Lower lobe of right lung (tissue), 2 donors: Measurements from ENCODE around the gene IL17B. TPM values are rescaled to one million over a fixed set of nuclear protein-coding genes. Genes with fewer than 3 reads are reported as not detected.

ENCODE experiments used
- ATAC-seq, 2 donors: fragments of 200-7000 bp; cut with Tn5 transposase; one replicate each; pipeline ENCODE4 v1.9.1; 2020 to 2022; ENCODE audit warnings: mild to moderate bottlenecking in 2 of 2, moderate library complexity in 2 of 2
- DNase-seq: peaks from one replicate; pipeline ENCODE4 v3.0.0-alpha.2; 2020
- H3K27ac ChIP-seq: fragments of 200-600 bp; one replicate; pipeline ENCODE4 v1.8.0; 2022
- H3K27me3 ChIP-seq: fragments of 200-600 bp; one replicate; pipeline ENCODE4 v1.8.0; 2022; ENCODE audit warnings: low read depth
- H3K36me3 ChIP-seq: fragments of 200-600 bp; one replicate; pipeline ENCODE4 v1.8.0; 2022; ENCODE audit warnings: mild to moderate bottlenecking
- H3K4me1 ChIP-seq: fragments of 200-600 bp; one replicate; pipeline ENCODE4 v1.8.0; 2022
- H3K4me3 ChIP-seq: fragments of 200-600 bp; one replicate; pipeline ENCODE4 v1.8.0; 2022; ENCODE audit warnings: mild to moderate bottlenecking
- H3K9me3 ChIP-seq: fragments of 200-600 bp; one replicate; pipeline ENCODE4 v1.8.0; 2022
- CTCF ChIP-seq: fragments of 200-600 bp; IDR thresholded peaks from one replicate; pipeline ENCODE4 v1.8.0; 2022; ENCODE audit warnings: antibody characterized with exemption, mild to moderate bottlenecking
- intact Hi-C: fragments of 100-400 bp; cut with DNase I; formaldehyde crosslinking; loops from one replicate; pipeline ENCODE4 v1.11.0; 2022
- total RNA-seq: library from RNA; stranded (reverse); fragmentation: NEBNext Ultra II Directional; extraction: Animal tissue kit (Norgen Biotek cat#: 25700); gene quantifications from one replicate; pipeline ENCODE4 v1.2.1, GENCODE V29; 2021
- donor health status: DM: no; HTN: yes; CAD: no; lungs with severe emphysema.

IL17B gene
- total RNA-seq, 1 donor from 2014 or later, result not detected

- intact Hi-C loops, result no loop called here
- DNase-seq (no peak), ATAC-seq (no peak)
- Histone ChIP-seq H3K4me1 (peaks cover 45% of the 10 kb centered on the region), H3K27me3 (no peaks in the 10 kb centered on the region), H3K4me3 (no peak overlapping the region), H3K36me3 (no peaks in the 10 kb centered on the region), H3K9me3 (no peaks in the 10 kb centered on the region), H3K27ac (peak overlapping the region; percentile 41)
- TF ChIP-seq CTCF, result no peak
Observed at GRCh38 chr5:149381261-149381985, 2.3 kb upstream of the IL17B start.

- Histone ChIP-seq H3K36me3 (no peaks in the 10 kb centered on the region), H3K27ac (peak overlapping the region; percentile 41), H3K4me1 (peaks cover 36% of the 10 kb centered on the region), H3K9me3 (no peaks in the 10 kb centered on the region), H3K4me3 (no peak overlapping the region), H3K27me3 (no peaks in the 10 kb centered on the region)
- DNase-seq (no peak), ATAC-seq (peak in 1 of 2 donors; percentile 2)
- TF ChIP-seq CTCF, result no peak
- intact Hi-C loops, result no loop called here
Observed at GRCh38 chr5:149380466-149381121, 1.5 kb upstream of the IL17B start.

GRCh38 chr5:149379818-149380374 is 804 bp upstream of the IL17B start:
- Histone ChIP-seq H3K27me3 (no peaks in the 10 kb centered on the region), H3K36me3 (no peaks in the 10 kb centered on the region), H3K4me3 (no peak overlapping the region), H3K27ac (no peak overlapping the region), H3K4me1 (peaks cover 33% of the 10 kb centered on the region), H3K9me3 (no peaks in the 10 kb centered on the region)
- DNase-seq, result no peak
- TF ChIP-seq CTCF, result no peak
- ATAC-seq, result no peak
- intact Hi-C loops, result no loop called here

GRCh38 chr5:149378241-149378820 is 761 bp downstream of the IL17B start:
- Histone ChIP-seq H3K4me3 (no peak overlapping the region), H3K9me3 (no peaks in the 10 kb centered on the region), H3K36me3 (no peaks in the 10 kb centered on the region), H3K27ac (no peak overlapping the region), H3K27me3 (no peaks in the 10 kb centered on the region), H3K4me1 (peaks cover 25% of the 10 kb centered on the region)
- ATAC-seq, result no peak
- no peak for DNase-seq
- TF ChIP-seq CTCF, result no peak
- intact Hi-C loops, result no loop called here

GRCh38 chr5:149376711-149377447 is 2.2 kb downstream of the IL17B start:
- Histone ChIP-seq H3K4me1 (peaks cover 11% of the 10 kb centered on the region), H3K9me3 (no peaks in the 10 kb centered on the region), H3K27me3 (no peaks in the 10 kb centered on the region), H3K4me3 (no peak overlapping the region), H3K36me3 (no peaks in the 10 kb centered on the region), H3K27ac (no peak overlapping the region)
- intact Hi-C loops, result no loop called here
- DNase-seq, result no peak
- ATAC-seq, result no peak
- no peak for TF ChIP-seq CTCF
